PC-3 (cell line): ENCODE data around the gene MGAT4B. TPM values are rescaled to one million over a fixed set of nuclear protein-coding genes. Genes with fewer than 3 reads are reported as not detected.

Source experiments
- ATAC-seq: fragments of 200-7000 bp; cut with Tn5 transposase; 2 replicates; pipeline ENCODE4 v1.9.1; 2020; ENCODE audit warnings: mild to moderate bottlenecking, moderate library complexity
- BruUV-seq: library from RNA; stranded (reverse); fragments of 400-500 nt; replicated peaks from 2 replicates; lab custom pipeline; 2021; lab: Mats Ljungman, UMichigan
- CTCF ChIA-PET: fragments of 300-600 bp; sonication (Branson Sonifier 250); formaldehyde crosslinking; loops from one replicate; lab custom pipeline; 2022; ENCODE audit warnings: antibody characterized with exemption; lab: Charles Lee
- POLR2A ChIA-PET: fragments of 300-600 bp; sonication (Branson Sonifier 250); formaldehyde crosslinking; loops from one replicate; lab custom pipeline; 2022; ENCODE audit warnings: antibody characterized with exemption; ENCODE audit not compliant: unreplicated experiment; lab: Charles Lee
- DNase-seq: peaks from one replicate; pipeline ENCODE4 v3.0.0-alpha.2; 2015
- H2AFZ ChIP-seq: fragments of 300-600 bp; sonication (generic); 2 replicates; pipeline ENCODE4 v1.6.0; 2016; ENCODE audit warnings: antibody characterized with exemption, low read length
- H3F3A ChIP-seq: fragments of 300-600 bp; sonication (generic); one replicate; pipeline ENCODE4 v1.6.0; 2017; ENCODE audit warnings: antibody characterized with exemption, low read length, control low read depth, mild to moderate bottlenecking; ENCODE audit not compliant: unreplicated experiment
- H3K27ac ChIP-seq: fragments of 300-600 bp; sonication (generic); 2 replicates; pipeline ENCODE4 v1.5.1; 2016; ENCODE audit warnings: mild to moderate bottlenecking, low read length
- H3K27me3 ChIP-seq: fragments of 300-600 bp; sonication (generic); 2 replicates; pipeline ENCODE4 v1.6.1; 2016; ENCODE audit warnings: low read length, mixed read lengths
- H3K36me3 ChIP-seq: fragments of 300-600 bp; sonication (generic); 2 replicates; pipeline ENCODE4 v1.6.1; 2016; ENCODE audit warnings: low read depth, mixed run types, low read length, mixed read lengths
- H3K4me1 ChIP-seq: fragments of 300-600 bp; sonication (generic); 2 replicates; pipeline ENCODE4 v1.5.1; 2016; ENCODE audit warnings: low read length; ENCODE audit not compliant: insufficient read depth
- H3K4me2 ChIP-seq: fragments of 300-600 bp; sonication (generic); 2 replicates; pipeline ENCODE4 v1.6.0; 2016; ENCODE audit warnings: low read length
- H3K4me3 ChIP-seq: fragments of 300-600 bp; sonication (generic); 2 replicates; pipeline ENCODE4 v1.5.1; 2016; ENCODE audit warnings: mild to moderate bottlenecking, low read length, mixed read lengths
- H3K79me2 ChIP-seq: fragments of 300-600 bp; sonication (generic); 2 replicates; pipeline ENCODE4 v1.6.1; 2017; ENCODE audit warnings: low read length, mixed read lengths
- H3K9ac ChIP-seq: fragments of 300-600 bp; sonication (generic); 2 replicates; pipeline ENCODE4 v1.6.0; 2016; ENCODE audit warnings: mild to moderate bottlenecking, low read length
- H3K9me2 ChIP-seq: fragments of 300-600 bp; sonication (generic); replicated peaks from 2 replicates; pipeline ENCODE4 v1.6.1; 2016; ENCODE audit warnings: mixed run types, low read length, mixed read lengths
- H3K9me3 ChIP-seq: fragments of 300-600 bp; sonication (generic); 2 replicates; pipeline ENCODE4 v1.6.1; 2016; ENCODE audit warnings: low read length, mixed read lengths
- H4K20me1 ChIP-seq: fragments of 300-600 bp; sonication (generic); 2 replicates; pipeline ENCODE4 v1.6.1; 2016; ENCODE audit warnings: low read length, mixed read lengths
- CTCF ChIP-seq: fragments of 300-600 bp; sonication (generic); conservative IDR thresholded peaks from 2 replicates; pipeline ENCODE4 v1.5.1; 2017; ENCODE audit warnings: antibody characterized with exemption, low read depth, mild to moderate bottlenecking, low read length
- EZH2 ChIP-seq: fragments of 300-600 bp; sonication (generic); IDR thresholded peaks from one replicate; pipeline ENCODE4 v1.6.1; 2017; ENCODE audit warnings: antibody characterized with exemption, mild to moderate bottlenecking, low read length; ENCODE audit not compliant: unreplicated experiment
- EZH2phosphoT487 ChIP-seq: fragments of 300-600 bp; sonication (generic); IDR thresholded peaks from 2 replicates; pipeline ENCODE4 v1.6.1; 2018; ENCODE audit warnings: mild to moderate bottlenecking, antibody characterized with exemption, low read length, borderline replicate concordance
- intact Hi-C: fragments of 100-400 bp; cut with micrococcal nuclease; formaldehyde crosslinking; loops from 2 replicates; pipeline ENCODE4 v1.9.0; 2023
- total RNA-seq: library from RNA; depleted of rRNA; stranded (reverse); fragments of >200 nt; gene quantifications from 2 replicates; pipeline ENCODE4 v1.2.3, GENCODE V29; 2014

MGAT4B gene
- total RNA-seq, 1 experiment from 2014 or later, result 88.9 TPM

DNA sequence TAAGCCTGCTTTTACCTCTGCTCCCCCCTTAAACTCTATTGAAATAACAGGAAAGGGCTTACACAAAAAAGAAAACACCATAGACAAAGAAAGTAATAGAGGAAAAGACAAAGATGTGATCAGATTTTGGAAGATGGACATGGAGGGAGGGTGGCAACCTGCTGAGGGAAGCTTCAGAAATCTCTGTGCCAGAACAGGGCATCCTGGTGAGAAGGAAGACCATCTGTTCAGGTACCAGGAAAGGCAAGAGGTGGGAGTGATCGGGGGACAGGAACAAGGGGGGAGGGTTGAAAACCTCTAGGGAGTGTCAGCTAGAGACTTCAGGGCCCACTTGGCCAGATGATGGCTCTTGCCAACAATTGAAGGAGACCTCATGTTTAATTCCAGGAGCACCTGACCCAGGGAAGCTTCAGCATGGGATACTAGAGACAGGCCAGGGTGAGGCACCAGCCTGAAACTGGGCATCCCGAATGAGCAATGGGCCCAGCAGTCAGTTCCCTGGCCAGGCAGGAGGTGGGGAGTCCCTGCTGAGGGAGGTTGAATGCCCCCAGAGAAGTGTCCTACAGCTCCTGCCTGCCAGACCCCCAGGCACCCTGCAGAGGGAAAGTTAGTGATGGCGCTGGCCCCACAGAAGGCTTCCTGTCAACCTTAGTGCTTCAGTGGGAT, 22.2 kb upstream of the MGAT4B start:
- DNase-seq (no peak), ATAC-seq (no peak)
- H3K79me2 ChIP-seq, result peaks cover 29% of the 10 kb centered on the region
- no peaks in the 10 kb centered on the region for H3K27me3 ChIP-seq
- CTCF ChIA-PET, result no interaction called here
- intact Hi-C loops, result no loop called here
- H3K9ac ChIP-seq, result no peak overlapping the region
- H2AFZ ChIP-seq, result no peak overlapping the region
- no peak overlapping the region for H3K27ac ChIP-seq
- no peak for TF ChIP-seq CTCF
- no peak for TF ChIP-seq EZH2
- no peak for TF ChIP-seq EZH2phosphoT487
- H3K4me1 ChIP-seq, result peaks cover 3% of the 10 kb centered on the region; the same call in 1 of the 2 replicates
- no peaks in the 10 kb centered on the region for H3K9me2 ChIP-seq
- H4K20me1 ChIP-seq, result peaks cover 24% of the 10 kb centered on the region
- no peak overlapping the region for H3K4me2 ChIP-seq
- POLR2A ChIA-PET, result no interaction called here
- no peak overlapping the region for H3K4me3 ChIP-seq
- no peaks in the 10 kb centered on the region for H3F3A ChIP-seq
- no peaks in the 10 kb centered on the region for H3K9me3 ChIP-seq
- BruUV-seq, result no TSS peak
- H3K36me3 ChIP-seq, result peaks cover 72% of the 10 kb centered on the region

- DNase-seq, result peak; percentile 63
- H3K9ac ChIP-seq, result no peak overlapping the region
- peaks cover 35% of the 10 kb centered on the region for H4K20me1 ChIP-seq
- CTCF ChIA-PET, result no interaction called here
- peak; percentile 84 for ATAC-seq
- no TSS peak for BruUV-seq
- peak overlapping the region; percentile 29; the same call in 1 of the 2 replicates for H3K27ac ChIP-seq
- H3K4me1 ChIP-seq, result peaks cover 8% of the 10 kb centered on the region
- POLR2A ChIA-PET, result interaction anchor here (0.7 kb wide), 1 partner anchor 9 kb away, joined by 3 read pairs; no protein-coding TSS in a partner anchor
- H3K4me3 ChIP-seq, result no peak overlapping the region
- peaks cover 41% of the 10 kb centered on the region for H3K79me2 ChIP-seq
- H3K9me2 ChIP-seq, result no peaks in the 10 kb centered on the region
- H3K4me2 ChIP-seq, result no peak overlapping the region
- H3K9me3 ChIP-seq, result no peaks in the 10 kb centered on the region
- intact Hi-C loops, result no loop called here
- no peaks in the 10 kb centered on the region for H3K27me3 ChIP-seq
- TF ChIP-seq CTCF, result peak; percentile 14; the same call in 1 of the 2 replicates
- no peak for TF ChIP-seq EZH2
- no peaks in the 10 kb centered on the region for H3F3A ChIP-seq
- no peak overlapping the region for H2AFZ ChIP-seq
- peaks cover 67% of the 10 kb centered on the region for H3K36me3 ChIP-seq
These were observed 21.0 kb upstream of the MGAT4B start for GRCh38 chr5:179827680-179828079.

DNA sequence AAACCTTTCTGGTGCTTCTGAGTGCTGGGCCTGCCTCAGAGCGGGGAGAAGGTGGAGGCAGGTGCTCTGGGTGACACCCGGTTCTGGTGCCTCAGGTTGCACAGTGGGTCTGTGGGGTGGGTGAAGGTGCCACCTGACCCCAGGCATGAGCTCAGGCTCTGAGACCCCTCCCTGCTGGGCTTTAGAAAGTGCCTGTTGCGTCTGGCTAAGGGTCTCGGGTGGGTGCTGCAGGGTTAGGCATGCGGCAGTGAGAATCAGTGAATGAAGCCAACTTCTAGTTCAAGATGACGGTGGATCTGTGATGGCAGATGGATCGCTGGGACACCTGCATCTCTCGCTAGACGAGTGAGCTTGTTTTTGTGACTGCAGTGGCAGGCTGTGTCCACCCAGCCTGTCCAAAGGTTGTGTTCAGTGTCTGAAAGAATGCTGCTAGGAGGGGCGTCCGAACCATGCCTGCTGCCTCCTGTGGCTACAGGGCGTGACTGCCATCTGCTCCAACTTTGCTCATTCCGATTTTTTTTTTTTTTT, 19.1 kb upstream of the MGAT4B start:
- no TSS peak for BruUV-seq
- ChIA-PET CTCF (no interaction called here), POLR2A (no interaction called here)
- Histone ChIP-seq H3K4me2 (no peak overlapping the region), H3K9me3 (no peaks in the 10 kb centered on the region), H3K36me3 (peaks cover 57% of the 10 kb centered on the region), H3K27ac (no peak overlapping the region), H3F3A (no peaks in the 10 kb centered on the region), H2AFZ (no peak overlapping the region), H3K27me3 (no peaks in the 10 kb centered on the region), H3K79me2 (peaks cover 60% of the 10 kb centered on the region), H4K20me1 (peaks cover 53% of the 10 kb centered on the region), H3K9ac (no peak overlapping the region), H3K4me1 (peaks cover 18% of the 10 kb centered on the region), H3K9me2 (no peaks in the 10 kb centered on the region), H3K4me3 (no peak overlapping the region)
- intact Hi-C loops, result no loop called here
- DNase-seq (no peak), ATAC-seq (no peak)
- TF ChIP-seq CTCF, result no peak
- no peak for TF ChIP-seq EZH2
- no peak for TF ChIP-seq EZH2phosphoT487
